SK-N-SH treated with all-trans-retinoic acid at 6 μM for 48 hours (cell line): Measurements from ENCODE around the gene MAP3K3.

Source experiments
- ATAC-seq: fragments of 200-7000 bp; cut with Tn5 transposase; 3 replicates; pipeline ENCODE4 v1.9.1; 2020; ENCODE audit warnings: mild to moderate bottlenecking, moderate library complexity
- ARNTL ChIP-seq: fragments of 450-650 bp; formaldehyde crosslinking; IDR thresholded peaks from 2 replicates; pipeline ENCODE4 v1.5.0; 2020; ENCODE audit warnings: low read depth, mild to moderate bottlenecking, moderate library complexity, borderline replicate concordance
- BACH2 ChIP-seq: fragments of 250-450 bp; sonication (Bioruptor Pico); IDR thresholded peaks from 2 replicates; pipeline ENCODE4 v1.9.0; 2021; ENCODE audit warnings: mild to moderate bottlenecking, borderline replicate concordance
- CSDC2 ChIP-seq: fragments of 250-450 bp; sonication (Bioruptor Pico); IDR thresholded peaks from 2 replicates; pipeline ENCODE4 v1.5.0; 2020; ENCODE audit warnings: mild to moderate bottlenecking, moderate library complexity
- ESRRG ChIP-seq: fragments of 250-450 bp; sonication (Bioruptor Pico); IDR thresholded peaks from 2 replicates; pipeline ENCODE4 v1.6.1; 2021; ENCODE audit warnings: mild to moderate bottlenecking
- GLIS3 ChIP-seq: fragments of 250-450 bp; sonication (Bioruptor Pico); IDR thresholded peaks from 2 replicates; pipeline ENCODE4 v1.5.0; 2020; ENCODE audit warnings: mild to moderate bottlenecking, moderate library complexity
- ISL1 ChIP-seq: fragments of 250-450 bp; sonication (Bioruptor Pico); IDR thresholded peaks from 2 replicates; pipeline ENCODE4 v2.1.2; 2022; ENCODE audit warnings: mild to moderate bottlenecking, moderate library complexity
- OSR1 ChIP-seq: fragments of 250-450 bp; sonication (Bioruptor Pico); IDR thresholded peaks from 2 replicates; pipeline ENCODE4 v1.8.0; 2022; ENCODE audit warnings: moderate library complexity, mild to moderate bottlenecking, inconsistent platforms
- PPARA ChIP-seq: fragments of 250-450 bp; sonication (Bioruptor Pico); IDR thresholded peaks from 2 replicates; pipeline ENCODE4 v1.5.0; 2020; ENCODE audit warnings: mild to moderate bottlenecking, borderline replicate concordance
- RARB ChIP-seq: fragments of 250-450 bp; sonication (Bioruptor Pico); IDR thresholded peaks from 2 replicates; pipeline ENCODE4 v1.8.0; 2021; ENCODE audit warnings: mild to moderate bottlenecking, moderate library complexity
- SNAI2 ChIP-seq: fragments of 250-450 bp; sonication (Bioruptor Pico); IDR thresholded peaks from 2 replicates; pipeline ENCODE4 v1.5.0; 2020; ENCODE audit warnings: mild to moderate bottlenecking, moderate library complexity
- ZC3H10 ChIP-seq: fragments of 250-450 bp; sonication (Bioruptor Pico); IDR thresholded peaks from 2 replicates; pipeline ENCODE4 v1.5.1; 2021; ENCODE audit warnings: mild to moderate bottlenecking, moderate library complexity
- ZFP3 ChIP-seq: fragments of 250-450 bp; sonication (Bioruptor Pico); IDR thresholded peaks from 2 replicates; pipeline ENCODE4 v1.5.0; 2020; ENCODE audit warnings: mild to moderate bottlenecking, moderate library complexity
- ZFP30 ChIP-seq: fragments of 450-650 bp; formaldehyde crosslinking; IDR thresholded peaks from 2 replicates; pipeline ENCODE4 v1.5.0; 2022; ENCODE audit warnings: mild to moderate bottlenecking, moderate library complexity
- ZNF565 ChIP-seq: fragments of 450-650 bp; formaldehyde crosslinking; conservative IDR thresholded peaks from 2 replicates; pipeline ENCODE4 v1.5.0; 2020; ENCODE audit warnings: low read depth, mild to moderate bottlenecking, moderate library complexity
- ZNF70 ChIP-seq: fragments of 450-650 bp; formaldehyde crosslinking; IDR thresholded peaks from 2 replicates; pipeline ENCODE4 v1.5.0; 2020; ENCODE audit warnings: mild to moderate bottlenecking, moderate library complexity
- ZNF8 ChIP-seq: fragments of 450-650 bp; formaldehyde crosslinking; IDR thresholded peaks from 2 replicates; pipeline ENCODE4 v1.5.0; 2020; ENCODE audit warnings: mild to moderate bottlenecking, moderate library complexity
- TF ChIP-seq, protein P1 (sequence below): fragments of 250-450 bp; sonication (Bioruptor Pico); IDR thresholded peaks from 2 replicates; pipeline ENCODE4 v1.5.0; 2020; ENCODE audit warnings: mild to moderate bottlenecking, moderate library complexity
- TF ChIP-seq, protein P2 (sequence below): fragments of 250-450 bp; sonication (Bioruptor Pico); IDR thresholded peaks from 2 replicates; pipeline ENCODE4 v1.8.0; 2020; ENCODE audit warnings: mild to moderate bottlenecking, moderate library complexity, borderline replicate concordance
- TF ChIP-seq, protein P3 (sequence below): fragments of 250-450 bp; sonication (Bioruptor Pico); IDR thresholded peaks from 2 replicates; pipeline ENCODE4 v1.8.0; 2021; ENCODE audit warnings: low read depth, mild to moderate bottlenecking, moderate library complexity, borderline replicate concordance

The MAP3K3 gene

DNA sequence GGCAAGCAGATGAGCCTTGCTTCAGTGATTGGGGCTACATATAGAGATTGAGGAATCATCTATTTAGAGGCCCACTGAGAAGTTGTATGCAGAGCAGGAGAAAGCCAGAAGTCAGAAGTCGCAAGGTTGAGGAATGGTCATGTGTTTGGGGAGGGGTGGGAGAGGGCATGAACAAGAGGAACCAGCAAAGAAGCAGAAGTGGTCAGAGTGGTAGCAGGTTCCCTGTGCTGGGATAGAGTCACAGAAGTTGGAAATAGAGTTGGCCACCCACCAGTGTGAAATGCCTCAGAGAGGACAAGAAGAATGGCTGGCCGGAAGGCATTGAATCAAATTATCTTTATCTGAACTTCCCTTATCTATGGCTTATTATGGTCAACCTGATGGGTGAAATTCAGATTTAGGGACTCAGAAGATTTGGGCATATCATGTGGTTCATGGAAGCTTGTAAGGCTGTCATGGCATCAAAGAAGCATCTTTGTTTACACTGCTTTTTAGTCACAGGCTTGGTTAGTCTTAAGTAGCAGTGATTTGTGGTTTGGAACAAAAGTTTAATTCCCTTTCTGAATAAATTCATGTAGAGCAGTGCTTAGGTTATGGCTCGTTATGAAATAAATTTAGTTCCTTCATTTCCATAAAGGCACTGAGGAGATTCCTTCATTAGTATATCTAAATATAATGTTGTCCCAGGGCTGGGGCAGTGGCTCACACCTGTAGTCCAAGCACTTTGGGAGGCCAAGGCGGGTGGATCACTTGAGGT, 19.7 kb downstream of the MAP3K3 start:
- no peak for ATAC-seq
- TF ChIP-seq SNAI2 (CRISPR knock-in tag) (no peak), ZFP30 (CRISPR knock-in tag) (no peak), OSR1 (CRISPR knock-in tag) (no peak), BACH2 (no peak)
- TF ChIP-seq, protein P1, sequence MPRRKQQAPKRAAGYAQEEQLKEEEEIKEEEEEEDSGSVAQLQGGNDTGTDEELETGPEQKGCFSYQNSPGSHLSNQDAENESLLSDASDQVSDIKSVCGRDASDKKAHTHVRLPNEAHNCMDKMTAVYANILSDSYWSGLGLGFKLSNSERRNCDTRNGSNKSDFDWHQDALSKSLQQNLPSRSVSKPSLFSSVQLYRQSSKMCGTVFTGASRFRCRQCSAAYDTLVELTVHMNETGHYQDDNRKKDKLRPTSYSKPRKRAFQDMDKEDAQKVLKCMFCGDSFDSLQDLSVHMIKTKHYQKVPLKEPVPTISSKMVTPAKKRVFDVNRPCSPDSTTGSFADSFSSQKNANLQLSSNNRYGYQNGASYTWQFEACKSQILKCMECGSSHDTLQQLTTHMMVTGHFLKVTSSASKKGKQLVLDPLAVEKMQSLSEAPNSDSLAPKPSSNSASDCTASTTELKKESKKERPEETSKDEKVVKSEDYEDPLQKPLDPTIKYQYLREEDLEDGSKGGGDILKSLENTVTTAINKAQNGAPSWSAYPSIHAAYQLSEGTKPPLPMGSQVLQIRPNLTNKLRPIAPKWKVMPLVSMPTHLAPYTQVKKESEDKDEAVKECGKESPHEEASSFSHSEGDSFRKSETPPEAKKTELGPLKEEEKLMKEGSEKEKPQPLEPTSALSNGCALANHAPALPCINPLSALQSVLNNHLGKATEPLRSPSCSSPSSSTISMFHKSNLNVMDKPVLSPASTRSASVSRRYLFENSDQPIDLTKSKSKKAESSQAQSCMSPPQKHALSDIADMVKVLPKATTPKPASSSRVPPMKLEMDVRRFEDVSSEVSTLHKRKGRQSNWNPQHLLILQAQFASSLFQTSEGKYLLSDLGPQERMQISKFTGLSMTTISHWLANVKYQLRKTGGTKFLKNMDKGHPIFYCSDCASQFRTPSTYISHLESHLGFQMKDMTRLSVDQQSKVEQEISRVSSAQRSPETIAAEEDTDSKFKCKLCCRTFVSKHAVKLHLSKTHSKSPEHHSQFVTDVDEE, result no peak
- TF ChIP-seq, protein P2, sequence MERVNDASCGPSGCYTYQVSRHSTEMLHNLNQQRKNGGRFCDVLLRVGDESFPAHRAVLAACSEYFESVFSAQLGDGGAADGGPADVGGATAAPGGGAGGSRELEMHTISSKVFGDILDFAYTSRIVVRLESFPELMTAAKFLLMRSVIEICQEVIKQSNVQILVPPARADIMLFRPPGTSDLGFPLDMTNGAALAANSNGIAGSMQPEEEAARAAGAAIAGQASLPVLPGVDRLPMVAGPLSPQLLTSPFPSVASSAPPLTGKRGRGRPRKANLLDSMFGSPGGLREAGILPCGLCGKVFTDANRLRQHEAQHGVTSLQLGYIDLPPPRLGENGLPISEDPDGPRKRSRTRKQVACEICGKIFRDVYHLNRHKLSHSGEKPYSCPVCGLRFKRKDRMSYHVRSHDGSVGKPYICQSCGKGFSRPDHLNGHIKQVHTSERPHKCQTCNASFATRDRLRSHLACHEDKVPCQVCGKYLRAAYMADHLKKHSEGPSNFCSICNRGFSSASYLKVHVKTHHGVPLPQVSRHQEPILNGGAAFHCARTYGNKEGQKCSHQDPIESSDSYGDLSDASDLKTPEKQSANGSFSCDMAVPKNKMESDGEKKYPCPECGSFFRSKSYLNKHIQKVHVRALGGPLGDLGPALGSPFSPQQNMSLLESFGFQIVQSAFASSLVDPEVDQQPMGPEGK (CRISPR knock-in tag), result no peak
- TF ChIP-seq, protein P3, sequence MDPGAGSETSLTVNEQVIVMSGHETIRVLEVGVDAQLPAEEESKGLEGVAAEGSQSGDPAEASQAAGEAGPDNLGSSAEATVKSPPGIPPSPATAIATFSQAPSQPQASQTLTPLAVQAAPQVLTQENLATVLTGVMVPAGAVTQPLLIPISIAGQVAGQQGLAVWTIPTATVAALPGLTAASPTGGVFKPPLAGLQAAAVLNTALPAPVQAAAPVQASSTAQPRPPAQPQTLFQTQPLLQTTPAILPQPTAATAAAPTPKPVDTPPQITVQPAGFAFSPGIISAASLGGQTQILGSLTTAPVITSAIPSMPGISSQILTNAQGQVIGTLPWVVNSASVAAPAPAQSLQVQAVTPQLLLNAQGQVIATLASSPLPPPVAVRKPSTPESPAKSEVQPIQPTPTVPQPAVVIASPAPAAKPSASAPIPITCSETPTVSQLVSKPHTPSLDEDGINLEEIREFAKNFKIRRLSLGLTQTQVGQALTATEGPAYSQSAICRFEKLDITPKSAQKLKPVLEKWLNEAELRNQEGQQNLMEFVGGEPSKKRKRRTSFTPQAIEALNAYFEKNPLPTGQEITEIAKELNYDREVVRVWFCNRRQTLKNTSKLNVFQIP (CRISPR knock-in tag), result no peak

DNA sequence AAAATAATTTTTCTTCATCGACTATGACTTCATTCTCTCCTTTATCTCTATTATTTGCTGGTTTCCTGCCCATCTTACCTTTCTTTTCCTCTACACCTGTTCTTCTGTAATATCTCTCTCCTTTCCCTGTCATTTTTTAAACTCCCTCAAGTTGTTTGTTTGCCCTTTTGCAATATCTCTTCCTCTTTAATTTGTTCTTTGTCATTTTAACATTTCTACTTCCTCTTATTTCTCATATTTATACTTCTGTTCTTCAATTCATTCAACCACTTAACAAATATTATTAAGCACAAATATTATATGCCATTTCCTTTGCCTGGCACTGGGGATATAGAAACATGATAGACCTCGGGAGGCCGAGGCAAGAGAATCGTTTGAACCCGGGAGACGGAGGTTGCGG, 22.6 kb downstream of the MAP3K3 start:
- TF ChIP-seq GLIS3 (CRISPR knock-in tag) (no peak), ZNF565 (CRISPR knock-in tag) (no peak), OSR1 (CRISPR knock-in tag) (no peak), BACH2 (no peak), ZFP3 (CRISPR knock-in tag) (no peak), ZNF70 (CRISPR knock-in tag) (no peak), SNAI2 (CRISPR knock-in tag) (no peak), ARNTL (no peak), ESRRG (CRISPR knock-in tag) (no peak)
- TF ChIP-seq, protein P3 (CRISPR knock-in tag), result no peak
- TF ChIP-seq, protein P2 (CRISPR knock-in tag), result no peak

DNA sequence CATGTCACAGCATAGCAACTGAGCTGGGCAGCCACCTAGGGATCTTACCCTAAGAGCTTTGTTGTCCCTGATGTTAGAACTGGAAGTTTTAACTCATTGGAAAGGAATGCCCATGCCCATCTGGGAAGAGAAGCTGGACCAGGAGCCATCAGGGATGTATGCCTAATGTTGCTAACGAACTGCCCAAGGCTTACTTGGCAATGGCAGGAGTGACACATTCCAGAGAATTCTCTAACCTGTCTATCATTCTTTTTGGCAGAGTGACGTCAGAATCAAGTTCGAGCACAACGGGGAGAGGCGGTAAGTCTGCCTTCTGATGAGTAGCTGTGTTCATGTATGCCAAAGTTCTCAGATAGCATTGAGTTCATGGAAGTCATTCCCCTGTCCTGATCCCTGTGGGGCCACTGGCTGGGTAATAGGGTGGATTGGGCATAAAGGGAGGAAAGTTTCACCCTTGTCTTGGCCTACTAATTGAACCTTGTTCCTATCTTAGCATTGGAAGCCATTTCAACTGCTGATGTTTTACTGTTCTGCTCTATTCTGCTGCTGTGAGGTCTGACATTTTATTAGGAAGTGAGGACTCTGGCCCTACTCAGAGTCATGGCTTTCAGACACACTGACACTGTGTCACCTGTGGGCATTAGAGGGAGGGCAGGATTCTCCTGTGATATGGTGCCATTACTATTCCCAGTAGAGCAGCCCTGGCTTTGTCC, 23.7 kb downstream of the MAP3K3 start:
- ATAC-seq, result no peak
- TF ChIP-seq ZNF565 (CRISPR knock-in tag) (no peak), PPARA (no peak), ISL1 (CRISPR knock-in tag) (no peak), ZC3H10 (CRISPR knock-in tag) (no peak), CSDC2 (CRISPR knock-in tag) (no peak), ZNF8 (no peak), GLIS3 (CRISPR knock-in tag) (no peak), ZFP30 (CRISPR knock-in tag) (no peak), RARB (CRISPR knock-in tag) (no peak), ARNTL (no peak), OSR1 (CRISPR knock-in tag) (no peak), BACH2 (no peak), ZFP3 (CRISPR knock-in tag) (no peak), ZNF70 (CRISPR knock-in tag) (no peak)
- TF ChIP-seq, protein P2 (CRISPR knock-in tag), result no peak
- TF ChIP-seq, protein P1, result no peak

More for the DNA sequence above, 22.6 kb downstream of the MAP3K3 start:
- no peak for ATAC-seq
